Activated T-cell treated with anti-CD3 and anti-CD28 coated beads for 48 hours (primary cell): ENCODE results near the gene IFI27L1.

Source experiments
- DNase-seq: peaks from one replicate; pipeline ENCODE4 v3.0.0-alpha.2; 2020; ENCODE audit warnings: low read depth

Gene IFI27L1

DNA sequence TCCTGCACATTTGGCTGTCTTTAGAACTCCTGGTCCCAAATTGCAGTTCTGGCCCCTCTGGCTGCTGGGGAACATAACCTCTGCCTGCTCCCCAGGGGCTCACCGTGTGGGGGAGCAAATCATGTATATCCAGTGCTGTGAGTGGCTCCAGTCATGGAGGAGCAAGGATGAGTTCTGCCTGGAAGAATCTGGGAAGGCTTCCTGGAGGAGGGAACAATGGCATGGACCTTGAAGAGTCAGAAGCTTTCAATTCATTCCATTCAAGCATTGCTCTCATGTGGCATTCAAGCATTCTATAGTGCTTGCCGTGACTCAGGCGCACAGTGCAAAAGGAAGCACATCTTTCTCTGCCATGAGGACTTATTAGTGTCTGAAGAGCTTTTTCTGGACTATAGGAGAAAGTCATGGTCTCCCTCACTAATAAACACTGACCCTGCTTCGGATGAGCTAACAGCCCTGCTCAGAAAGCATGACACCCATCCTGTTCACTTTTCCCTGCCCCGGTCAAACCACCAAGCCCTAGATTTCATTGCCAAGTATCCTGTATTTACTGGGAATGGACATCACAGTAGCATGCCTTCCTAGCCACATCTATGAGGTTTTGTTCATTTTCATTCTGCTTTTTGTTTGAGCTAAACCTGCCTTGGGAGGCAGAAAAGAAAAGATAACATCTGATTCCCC is 32.9 kb downstream of the IFI27L1 start:
- DNase-seq = no peak

DNA sequence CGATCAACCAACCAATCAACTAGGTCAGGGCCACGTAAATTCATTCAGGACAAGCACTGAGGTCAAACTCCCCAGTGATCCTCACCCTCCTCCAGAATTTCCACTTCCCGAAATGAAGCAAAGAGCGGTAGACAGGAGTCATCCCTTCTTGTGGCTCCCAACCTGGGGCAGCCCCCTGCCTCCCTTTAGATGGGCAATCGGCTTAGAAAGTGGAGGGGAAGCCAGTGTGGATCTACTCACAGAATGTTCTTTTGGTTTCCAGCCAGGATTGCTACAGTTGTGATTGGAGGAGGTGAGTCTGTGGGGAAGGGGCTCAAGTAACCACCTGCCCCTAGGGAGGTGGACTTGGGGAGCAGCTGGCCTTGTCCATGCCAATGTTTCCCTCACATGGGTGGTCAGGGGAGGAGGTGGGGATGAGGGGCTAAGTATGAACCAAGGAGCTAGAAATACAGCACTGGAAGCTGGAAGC is 33.5 kb downstream of the IFI27L1 start:
- DNase-seq = no peak

DNA sequence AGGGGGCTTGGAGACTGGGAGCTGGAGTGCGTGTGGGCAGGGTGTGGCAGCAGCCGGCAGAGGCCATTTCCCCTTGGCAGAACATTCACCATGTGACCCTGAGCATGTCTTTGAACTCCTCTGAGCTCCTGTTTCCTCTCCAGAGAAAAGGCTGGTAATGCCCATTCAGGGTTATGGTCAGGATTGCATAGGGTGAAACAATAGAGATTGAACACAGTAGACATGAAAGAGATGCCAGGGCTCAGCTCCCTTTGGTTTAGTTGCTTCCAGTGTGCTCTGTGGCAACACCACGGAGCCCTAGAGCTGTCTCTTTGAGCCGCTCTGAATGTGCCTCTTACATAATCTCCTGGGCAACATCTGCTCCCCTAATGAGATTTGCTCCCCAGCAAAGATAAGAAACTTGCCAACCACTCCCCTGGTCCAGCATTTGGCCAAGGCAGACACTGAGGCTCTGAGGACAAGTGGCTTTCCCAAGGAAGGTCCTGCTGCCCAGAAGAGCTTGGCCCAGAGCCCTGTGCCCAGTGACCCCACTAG is 34.0 kb downstream of the IFI27L1 start:
- DNase-seq = no peak

DNA sequence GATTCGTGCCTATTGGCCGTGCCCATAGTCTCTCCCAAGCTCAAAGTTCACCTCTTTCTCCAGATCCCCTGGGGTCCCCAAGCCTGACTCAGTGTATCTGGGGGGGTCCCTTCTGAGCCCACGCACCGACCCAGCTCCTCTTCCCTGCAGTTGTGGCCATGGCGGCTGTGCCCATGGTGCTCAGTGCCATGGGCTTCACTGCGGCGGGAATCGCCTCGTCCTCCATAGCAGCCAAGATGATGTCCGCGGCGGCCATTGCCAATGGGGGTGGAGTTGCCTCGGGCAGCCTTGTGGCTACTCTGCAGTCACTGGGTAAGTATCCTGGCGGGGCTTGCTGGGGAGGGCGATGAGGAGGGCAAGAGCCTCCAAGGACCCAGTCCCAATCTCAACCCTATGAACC is 34.5 kb downstream of the IFI27L1 start:
- DNase-seq = no peak

DNA sequence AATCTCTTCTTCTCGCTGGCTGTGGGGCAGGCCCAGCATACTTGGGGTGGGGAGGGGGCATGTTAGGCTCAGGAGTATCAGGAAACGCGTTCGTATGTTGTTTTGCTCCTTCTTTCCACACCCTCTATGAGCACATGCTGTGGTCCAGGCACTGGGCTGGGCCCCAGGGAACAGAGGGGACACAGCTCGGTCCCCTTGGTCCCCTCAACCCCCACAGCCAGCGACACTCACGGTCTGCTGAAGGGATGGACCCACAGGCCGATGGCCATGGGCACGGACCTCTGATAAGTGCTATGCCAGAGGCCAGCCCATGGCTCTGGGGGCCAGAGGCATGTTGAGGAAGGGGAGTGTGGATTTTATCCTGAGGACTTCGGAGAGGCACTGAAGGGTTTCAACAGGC is 35.6 kb downstream of the IFI27L1 start:
- DNase-seq = no peak

DNA sequence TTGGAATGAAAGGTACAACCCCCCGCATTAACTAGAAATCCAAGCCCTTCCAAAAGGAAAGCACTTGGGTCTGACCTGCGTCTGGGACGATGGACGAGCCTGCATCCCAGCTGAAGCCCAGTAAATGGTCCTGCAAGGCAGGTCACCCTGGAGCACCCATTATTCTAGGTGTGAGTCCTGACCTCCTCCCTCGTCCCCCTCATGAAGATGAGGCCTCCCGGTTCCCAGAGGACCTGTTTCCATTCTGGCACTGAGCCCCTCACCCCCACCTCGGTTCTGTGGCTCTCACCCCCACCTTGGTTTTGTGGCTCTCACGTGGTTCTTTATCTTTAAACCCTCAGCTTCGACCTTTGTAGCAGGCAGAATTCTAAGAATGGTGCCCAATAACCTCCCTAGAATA is 36.7 kb downstream of the IFI27L1 start:
- DNase-seq = no peak

DNA sequence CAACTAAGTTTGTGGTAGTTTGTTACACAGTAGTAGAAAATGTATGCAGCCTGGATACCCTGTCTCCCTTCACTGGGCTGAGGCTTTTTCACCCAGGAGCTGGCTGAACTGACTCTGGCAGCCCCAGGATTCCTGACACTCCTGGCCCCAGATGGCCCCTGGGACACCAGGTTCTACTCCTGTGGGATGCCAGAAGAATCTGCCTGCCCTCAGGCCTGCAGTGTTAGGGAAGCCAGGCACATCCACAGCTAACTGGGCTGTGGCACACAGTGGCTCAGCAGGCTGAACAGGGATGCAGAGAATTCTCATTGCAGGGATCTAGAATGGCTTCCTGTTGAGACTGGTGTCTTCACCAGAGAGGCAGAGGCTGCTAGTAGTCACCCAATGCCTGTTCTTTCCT is 38.0 kb downstream of the IFI27L1 start:
- no peak for DNase-seq

DNA sequence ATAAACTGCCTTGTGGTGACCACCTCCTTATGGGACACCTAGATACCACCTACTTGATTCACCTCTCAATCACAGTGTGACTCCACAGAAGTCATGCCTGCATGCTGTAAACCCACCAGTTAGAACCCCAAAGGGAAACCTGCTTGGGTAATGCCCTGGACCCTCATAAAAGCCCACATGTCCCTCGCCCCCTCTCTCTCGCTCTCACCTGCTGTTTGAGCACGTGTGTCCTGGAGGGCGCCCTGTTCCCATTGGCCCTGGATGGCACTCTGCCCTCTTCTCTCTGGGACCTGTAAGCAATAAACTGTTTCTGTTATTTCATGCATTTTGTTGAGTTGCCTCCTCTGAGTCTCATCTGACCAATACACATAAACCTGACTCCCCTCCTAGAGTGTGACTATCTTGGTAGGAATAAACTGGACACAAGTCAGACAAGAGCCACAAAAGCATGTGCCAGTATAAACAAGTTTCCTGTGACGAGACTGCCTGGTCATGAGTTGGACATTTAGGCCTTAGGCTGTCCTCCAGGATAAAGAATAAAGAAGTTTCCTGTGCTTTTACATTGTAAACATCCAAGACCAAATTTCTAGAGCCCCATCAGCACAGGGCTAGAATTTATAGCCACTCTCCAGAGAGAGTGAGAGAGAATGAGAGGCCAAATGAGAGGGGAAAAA is 39.7 kb downstream of the IFI27L1 start:
- DNase-seq = no peak

DNA sequence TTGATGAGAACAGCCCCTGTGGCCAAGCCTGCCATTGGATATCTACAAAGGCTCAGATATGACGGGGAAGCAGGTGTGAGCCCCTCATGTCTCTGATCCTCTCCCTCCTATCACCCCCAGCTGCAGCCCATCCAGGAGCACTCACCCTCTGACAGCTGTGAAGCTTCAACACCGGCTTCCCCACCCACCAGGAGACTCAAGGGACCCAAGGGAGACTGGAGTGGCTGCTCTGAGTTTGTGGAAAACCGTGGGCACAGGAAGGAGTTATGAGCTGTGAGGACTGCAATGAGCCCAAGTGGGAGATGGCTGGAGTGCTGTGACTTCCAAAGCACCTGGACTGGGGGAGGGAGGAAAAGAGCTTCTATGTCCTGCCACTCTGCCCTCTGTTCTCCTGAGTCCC is 40.4 kb downstream of the IFI27L1 start:
- no peak for DNase-seq

DNA sequence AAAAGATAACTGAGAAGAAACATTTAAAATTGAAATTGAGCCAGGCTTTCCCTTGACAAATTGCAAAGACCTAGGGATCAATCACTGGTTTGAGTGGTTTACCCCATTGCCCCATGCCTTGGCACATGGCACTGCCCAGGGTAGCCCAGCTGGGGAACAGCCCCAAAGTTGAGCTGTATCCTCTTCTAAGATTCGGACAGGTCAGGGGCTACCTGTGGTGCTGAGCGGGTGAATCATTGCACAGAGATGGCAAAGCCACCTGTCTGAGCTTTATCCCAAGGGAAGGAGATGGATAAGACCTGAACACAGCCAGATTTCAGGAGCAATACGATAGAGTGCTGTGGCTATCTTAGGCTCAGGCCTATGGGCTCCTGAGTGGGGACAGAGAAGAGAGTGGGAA is 41.3 kb downstream of the IFI27L1 start:
- DNase-seq = no peak

DNA sequence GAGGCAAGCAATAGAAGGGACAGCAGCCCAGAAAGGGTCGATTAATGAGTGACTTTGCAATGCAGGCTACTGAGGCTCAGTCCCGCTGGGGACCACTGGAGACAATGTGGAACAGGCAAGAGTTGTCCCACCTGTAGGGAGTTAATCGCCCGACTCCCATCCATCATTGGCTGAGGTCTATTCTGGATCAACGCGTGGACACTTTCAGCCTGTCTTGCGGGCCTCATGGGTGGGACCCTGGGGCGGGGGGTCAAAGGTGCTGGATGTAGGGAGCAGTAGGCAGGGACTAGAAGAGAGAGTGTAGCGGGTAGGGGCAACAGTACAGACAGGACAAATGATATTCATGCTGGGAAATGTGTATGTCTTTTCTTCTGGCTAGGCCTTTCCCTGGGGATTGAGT is 42.2 kb downstream of the IFI27L1 start:
- DNase-seq = no peak

DNA sequence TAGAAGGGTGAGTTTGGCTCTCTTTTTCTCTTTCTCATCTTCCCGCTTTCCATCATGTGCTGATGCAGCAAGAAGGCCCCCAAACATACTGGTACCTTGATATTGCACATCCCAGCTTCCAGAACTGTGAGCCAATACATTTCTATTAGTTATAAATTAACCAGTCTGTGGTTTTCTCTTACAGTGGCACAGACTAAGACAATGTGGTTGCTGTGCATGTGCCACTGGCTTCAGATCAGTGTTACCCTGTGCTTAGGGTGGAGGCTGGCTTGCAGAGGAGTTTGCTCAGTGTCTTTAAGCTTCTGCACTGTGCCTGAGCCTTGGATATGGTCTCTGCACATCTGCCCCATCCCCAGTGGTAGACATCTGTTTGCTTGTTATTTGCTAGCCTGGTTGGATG is 42.8 kb downstream of the IFI27L1 start:
- no peak for DNase-seq

DNA sequence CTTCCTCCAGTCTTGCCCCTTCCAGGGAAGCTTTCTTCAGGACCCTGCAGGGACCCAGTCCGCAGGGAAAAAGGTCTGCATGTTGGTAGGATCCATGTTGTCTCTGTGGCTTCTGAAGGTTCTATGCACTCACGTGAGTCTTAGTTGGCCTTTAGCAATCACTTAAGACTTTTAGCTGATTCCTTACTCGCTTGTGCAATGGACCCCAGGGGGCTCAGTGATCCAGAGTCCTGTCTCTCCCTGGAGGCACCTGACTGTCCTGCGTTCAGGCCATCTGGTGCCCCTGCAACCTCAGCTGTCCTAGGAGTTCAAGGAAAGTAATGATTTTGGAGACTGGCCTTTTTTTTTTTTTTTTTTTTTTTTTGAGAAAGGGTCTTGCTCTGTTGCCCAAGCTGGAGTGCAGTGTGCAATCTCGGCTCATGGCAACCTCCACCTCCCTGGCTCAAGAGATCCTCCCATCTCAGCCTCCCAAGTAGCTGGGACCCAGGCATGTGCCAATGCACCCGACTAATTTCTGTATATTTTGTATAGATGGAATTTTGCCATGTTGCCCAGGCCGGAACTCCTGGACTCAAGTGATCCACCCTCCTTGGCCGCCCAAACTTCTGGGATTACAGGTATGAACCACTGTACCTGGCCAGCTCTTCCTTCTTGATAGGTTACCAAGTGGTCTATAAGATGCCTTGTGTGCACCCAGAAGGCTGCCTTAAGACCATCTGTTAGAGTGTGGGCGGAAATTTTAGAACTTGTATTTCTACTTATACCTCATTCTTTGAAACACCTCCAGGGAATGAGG is 43.7 kb downstream of the IFI27L1 start:
- no peak for DNase-seq

DNA sequence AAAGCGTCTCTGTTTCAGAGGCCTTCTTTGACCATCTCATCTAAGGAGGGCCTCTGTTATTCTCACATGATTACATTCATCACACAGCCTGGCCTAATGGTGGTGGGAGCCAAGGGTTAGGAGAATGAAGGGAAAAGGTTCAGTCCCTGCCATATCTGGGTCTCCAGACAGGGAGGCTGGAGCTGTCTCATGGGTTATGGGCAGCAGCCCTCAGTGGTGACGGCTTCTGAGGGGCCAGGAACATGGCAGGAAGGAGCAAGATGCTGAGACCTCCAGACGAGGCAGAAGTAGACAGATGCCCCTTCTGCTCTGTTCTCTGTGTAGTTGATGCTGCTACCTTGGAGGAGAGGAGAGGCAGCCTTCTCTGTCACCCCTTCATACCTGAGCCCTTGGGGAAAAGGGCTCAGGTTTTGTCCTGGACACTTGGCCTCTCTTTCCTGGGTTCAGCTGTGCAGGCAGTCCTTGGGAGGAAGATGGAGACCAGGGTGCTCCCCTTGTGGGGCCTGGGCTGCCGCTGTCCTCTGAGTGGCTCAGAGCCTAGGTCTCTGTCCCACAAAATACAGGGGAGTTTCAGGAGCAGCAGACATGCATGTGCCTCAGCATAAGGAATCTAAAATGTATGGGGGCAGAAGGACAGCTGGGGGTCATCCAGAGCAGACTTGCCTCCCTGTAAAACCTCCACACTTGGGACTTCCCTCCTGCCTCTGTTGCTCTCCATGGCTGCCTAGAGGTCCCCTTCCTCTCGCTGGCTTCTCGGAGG is 44.7 kb downstream of the IFI27L1 start:
- DNase-seq = no peak

DNA sequence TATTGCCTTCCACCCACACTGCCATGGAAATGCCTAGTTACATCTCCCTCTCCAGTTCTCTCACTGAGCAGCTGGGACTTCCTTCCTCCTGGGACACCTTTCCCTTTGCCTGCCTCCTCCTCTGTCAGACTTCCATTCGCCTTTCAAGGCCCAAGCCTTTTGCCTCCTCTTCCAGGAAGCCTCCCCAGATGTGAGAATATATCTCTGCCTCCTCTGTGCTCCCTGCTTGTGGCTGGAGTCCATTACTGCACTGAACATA is 45.2 kb downstream of the IFI27L1 start:
- no peak for DNase-seq

DNA sequence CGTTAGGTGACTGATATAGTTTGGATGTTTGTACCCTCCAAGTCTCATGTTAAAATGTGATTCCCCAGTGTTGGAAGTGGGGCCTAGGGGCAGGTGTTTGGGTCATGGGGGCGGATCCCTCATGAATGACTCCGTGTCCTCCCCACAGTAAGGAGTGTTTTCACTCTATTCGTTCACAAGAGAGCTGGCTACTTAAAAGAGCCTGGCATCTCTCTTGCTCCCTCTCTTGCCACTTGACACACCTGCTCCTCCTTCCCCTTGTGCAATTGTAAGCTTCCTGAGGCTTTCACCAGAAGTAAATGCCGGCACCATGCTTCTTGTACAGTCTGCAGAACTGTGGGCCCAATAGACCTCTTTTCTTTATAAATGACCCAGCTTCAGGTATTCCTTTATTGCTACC is 45.7 kb downstream of the IFI27L1 start:
- DNase-seq = no peak

DNA sequence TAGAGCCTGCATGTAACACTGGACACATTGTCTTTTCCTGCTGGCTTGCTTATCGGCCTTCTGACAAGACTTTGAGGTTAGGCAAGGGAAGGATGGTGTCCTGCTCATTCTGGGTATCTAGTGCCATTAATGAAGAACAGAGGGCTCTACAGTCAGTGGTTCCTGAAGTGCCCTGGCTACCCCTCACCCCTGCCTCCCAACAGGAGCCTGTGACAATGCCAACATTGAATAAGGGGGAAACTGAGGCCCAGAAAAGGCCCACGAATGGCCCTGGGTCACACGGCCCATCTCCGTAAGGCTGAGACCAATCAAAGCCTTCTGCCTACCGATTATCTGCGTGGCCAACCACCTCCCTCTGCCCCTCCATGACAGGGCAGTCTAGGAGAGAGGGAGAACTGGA is 46.2 kb downstream of the IFI27L1 start:
- no peak for DNase-seq

DNA sequence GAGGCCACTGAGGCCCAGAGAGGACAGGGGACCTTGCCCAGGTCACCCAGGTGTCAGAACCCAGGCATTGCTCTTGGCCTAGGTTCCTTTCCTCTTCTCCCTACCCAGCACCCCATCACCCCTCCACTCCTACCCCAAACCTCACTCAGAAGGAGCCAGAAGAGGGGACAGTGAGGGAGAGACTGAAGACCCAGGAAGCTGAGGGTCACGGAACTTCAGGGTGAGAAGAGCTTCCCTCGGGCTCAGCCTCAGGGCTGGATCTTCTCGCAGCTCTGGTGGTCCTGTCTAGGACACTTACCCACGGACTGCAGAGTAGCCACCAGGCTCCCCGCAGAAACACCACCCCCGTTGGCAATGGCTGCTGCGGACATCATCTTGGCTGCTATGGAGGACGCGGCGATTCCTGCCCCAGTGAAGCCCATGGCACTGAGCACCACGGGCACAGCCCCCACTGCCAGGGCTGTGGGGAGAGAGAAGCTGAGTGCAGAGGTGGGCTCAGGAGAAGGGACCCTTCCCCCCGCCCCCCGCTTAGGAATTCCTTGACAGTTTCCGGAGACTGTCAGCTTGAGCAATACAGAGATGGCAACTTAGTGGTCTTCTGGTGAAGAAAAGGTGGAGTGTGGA is 47.2 kb downstream of the IFI27L1 start:
- no peak for DNase-seq

DNA sequence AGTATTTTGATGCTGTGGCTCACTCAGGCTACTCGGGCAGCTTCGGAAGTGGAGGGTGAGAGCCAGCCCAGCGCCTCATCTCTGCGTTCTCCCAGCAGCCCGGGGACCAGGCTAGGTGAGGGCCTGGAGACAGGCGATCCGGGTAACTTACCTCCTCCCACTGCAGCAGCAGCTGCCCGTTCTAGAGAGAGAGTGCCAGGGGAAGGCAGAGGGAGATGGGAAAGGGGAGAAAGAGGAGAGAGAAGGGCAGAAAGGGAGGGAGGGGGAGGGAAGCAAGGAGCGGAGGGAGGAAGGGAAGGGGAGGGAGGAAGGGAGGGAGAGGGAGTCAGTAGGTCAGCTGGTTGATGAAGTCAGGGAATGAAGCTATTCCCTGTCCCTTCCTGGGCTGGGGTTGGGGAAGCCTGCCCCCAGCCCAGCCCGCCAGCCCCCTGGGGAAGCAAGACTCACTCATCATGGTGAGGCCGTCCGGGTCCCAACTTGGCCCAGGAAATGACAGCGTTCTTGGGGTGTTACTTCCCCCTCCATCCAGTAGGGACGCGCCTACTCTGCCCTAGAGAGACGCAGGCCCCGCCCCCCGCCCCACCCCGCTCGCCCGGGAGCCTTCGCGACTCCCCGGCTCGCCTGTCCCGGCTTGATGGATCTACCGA is 48.1 kb downstream of the IFI27L1 start, which contains the start of gene IFI27L2:
IFI27L2 (minus strand) TSS at position 494 of the 647 bp plus-strand sequence; CDS start at position 454, 40 bp downstream.
- DNase-seq = peak; percentile 66

DNA sequence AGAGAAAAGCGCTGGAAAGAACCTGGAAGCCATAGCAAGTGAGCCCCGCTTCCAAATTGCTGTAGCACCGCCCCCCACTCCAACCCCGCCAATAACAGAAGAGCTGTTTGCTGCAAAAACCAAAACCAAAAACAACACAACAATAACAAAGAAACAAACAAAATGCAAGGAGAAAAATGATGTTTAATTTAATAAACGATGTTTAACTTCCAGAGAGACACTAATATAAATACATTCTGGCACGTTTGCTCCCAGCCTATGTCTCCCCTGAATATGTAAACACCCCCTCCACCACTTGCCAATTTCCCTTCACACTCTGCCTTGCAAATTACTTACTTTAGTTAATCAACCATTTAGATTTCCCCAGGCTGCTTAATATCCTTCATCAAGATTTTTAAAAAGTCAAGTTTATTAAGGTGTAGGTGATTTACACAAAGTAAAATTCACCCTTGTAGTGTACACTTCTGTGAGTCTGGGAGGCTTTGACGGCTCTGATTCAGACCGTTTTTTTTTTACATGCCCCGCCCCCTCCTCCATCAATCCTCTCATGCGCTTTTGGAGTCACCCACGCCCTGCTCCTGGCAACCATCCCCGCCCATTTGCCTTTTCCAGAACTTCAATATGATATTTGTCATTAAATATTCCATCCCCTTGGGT is 48.8 kb downstream of the IFI27L1 start:
- peak; percentile 10 for DNase-seq
